Erythroblast (primary cell): ENCODE results near the gene TIMM10.
A peak's percentile ranks its signal among the peaks of the same experiment; 100 is the strongest.

Experiments used
- GATA1 ChIP-seq: IDR thresholded peaks from 2 replicates; pipeline ENCODE4 v1.6.1; 2011; ENCODE audit warnings: low read depth, mild to moderate bottlenecking, control low read depth, low read length, moderate library complexity
- POLR2A ChIP-seq: IDR thresholded peaks from 2 replicates; pipeline ENCODE4 v1.6.1; 2011; ENCODE audit warnings: mild to moderate bottlenecking, low read length

DNA sequence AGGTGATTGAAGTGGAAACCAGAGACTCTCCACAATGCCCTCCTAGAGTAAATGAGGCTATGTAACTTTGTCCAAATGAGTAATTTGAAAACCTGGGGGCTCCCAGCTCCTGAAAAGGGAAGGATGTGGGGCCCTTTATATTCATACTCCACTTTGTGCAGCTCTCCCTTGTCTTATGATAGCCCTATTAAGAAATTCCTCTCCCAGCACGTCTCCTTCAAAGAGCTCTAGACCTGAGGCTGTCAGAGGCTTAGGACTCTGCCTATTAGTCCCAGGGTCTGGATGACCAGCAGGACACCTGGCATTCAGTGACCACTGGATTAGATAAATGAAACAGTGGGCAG is 17.1 kb downstream of the TIMM10 start:
- TF ChIP-seq POLR2A (peak; percentile 40), GATA1 (no peak)
